K562 (cell line): ENCODE results near the gene OGFR. TPM values are rescaled to one million over a fixed set of nuclear protein-coding genes. Genes with fewer than 3 reads are reported as not detected.

Source experiments
- ATAC-seq: fragments of 200-7000 bp; cut with Tn5 transposase; 3 replicates; pipeline ENCODE4 v1.9.1; 2020; ENCODE audit warnings: moderate library complexity
- BruUV-seq: library from RNA; stranded (reverse); fragments of 400-500 nt; replicated peaks from 2 replicates; lab custom pipeline; 2021; lab: Mats Ljungman, UMichigan
- CTCF ChIA-PET: fragments of 300-600 bp; formaldehyde crosslinking; extraction: SDS; loops from one replicate; lab custom pipeline; 2021; ENCODE audit warnings: low intra/inter-chr PET ratio; lab: Yijun Ruan, JAX
- POLR2A ChIA-PET: fragments of 300-600, 350-650 bp; sonication (Branson Sonifier 250); formaldehyde crosslinking; extraction: SDS; loops from one replicate; lab custom pipeline; 2021; ENCODE audit warnings: antibody characterized with exemption, inconsistent platforms; lab: Yijun Ruan, JAX
- DNase-seq, 4 experiments: peaks; one replicate each; pipeline versions ENCODE4 v3.0.0 to v3.0.0-alpha.2; 2011 to 2018; ENCODE audit warnings: low spot score in 3 of 4, mixed read lengths in 3 of 4; ENCODE audit errors: extremely low read depth in 1 of 4
- FAIRE-seq: peaks from 2 replicates; lab custom pipeline; 2011; peaks lifted over from hg19 to GRCh38; lab: Jason Lieb, UNC
- H2AFZ ChIP-seq: 2 replicates; pipeline ENCODE4 v1.6.0; 2011; ENCODE audit warnings: low read depth, low read length, control low read depth, inconsistent platforms
- H3K27ac ChIP-seq: fragments of 200-600 bp; 3 replicates; pipeline ENCODE4 v1.8.0; 2011; ENCODE audit warnings: low read depth, mild to moderate bottlenecking, control low read depth, inconsistent platforms, low read length, moderate library complexity, mixed read lengths; ENCODE audit errors: extremely low read depth
- H3K27me3 ChIP-seq, 2 experiments: fragments of 300-600 bp in 1 of 2; 2 replicates in 1 of 2; 3 replicates in 1 of 2; pipeline versions ENCODE4 v1.6.0 to v1.8.0; 2011; ENCODE audit warnings: inconsistent platforms in 2 of 2, low read length in 2 of 2, mild to moderate bottlenecking in 1 of 2, mixed read lengths in 1 of 2, moderate library complexity in 1 of 2; ENCODE audit not compliant: control insufficient read depth in 2 of 2, insufficient read depth in 2 of 2
- H3K36me3 ChIP-seq: fragments of 300-600 bp; 3 replicates; pipeline ENCODE4 v1.8.0; 2011; ENCODE audit warnings: mild to moderate bottlenecking, low read length, inconsistent platforms; ENCODE audit not compliant: control insufficient read depth, insufficient read depth
- H3K4me1 ChIP-seq, 2 experiments: fragments of 200-600 bp in 1 of 2; replicated peaks in 1 of 2; 2 replicates in 1 of 2; 3 replicates in 1 of 2; pipeline versions ENCODE4 v1.5.1 to v1.8.0; 2011; ENCODE audit warnings: inconsistent platforms in 2 of 2, low read length in 2 of 2, mild to moderate bottlenecking in 1 of 2, mixed read lengths in 1 of 2, moderate library complexity in 1 of 2; ENCODE audit not compliant: control insufficient read depth in 2 of 2, insufficient read depth in 2 of 2
- H3K4me2 ChIP-seq: 2 replicates; pipeline ENCODE4 v1.6.1; 2011; ENCODE audit warnings: low read length, control low read depth, inconsistent platforms, mixed read lengths; ENCODE audit not compliant: insufficient read depth
- H3K4me3 ChIP-seq: fragments of 200-600 bp; sonication (generic), shearing (Covaris generic); 2 replicates; pipeline ENCODE4 v1.5.1; 2016; ENCODE audit warnings: control low read depth, inconsistent platforms
- H3K79me2 ChIP-seq: fragments of 200-600 bp; 3 replicates; pipeline ENCODE4 v1.8.0; 2011; ENCODE audit warnings: low read length, inconsistent platforms; ENCODE audit not compliant: control insufficient read depth, insufficient read depth
- H3K9ac ChIP-seq, 2 experiments: 2 replicates each; pipeline versions ENCODE4 v1.6.0 to v1.6.1; 2011; ENCODE audit warnings: low read depth in 2 of 2, low read length in 2 of 2, control low read depth in 1 of 2, inconsistent platforms in 1 of 2, mild to moderate bottlenecking in 1 of 2, mixed read lengths in 1 of 2; ENCODE audit not compliant: insufficient read depth in 1 of 2
- H3K9me1 ChIP-seq: one replicate; pipeline ENCODE4 v1.6.0; 2011; ENCODE audit warnings: inconsistent platforms, mild to moderate bottlenecking, low read length, moderate library complexity; ENCODE audit not compliant: control insufficient read depth, insufficient read depth
- H3K9me3 ChIP-seq: replicated peaks from 2 replicates; pipeline ENCODE4 v1.5.1; 2011; ENCODE audit warnings: low read depth, low read length, inconsistent platforms; ENCODE audit not compliant: control insufficient read depth, insufficient read depth
- H4K20me1 ChIP-seq: replicated peaks from 2 replicates; pipeline ENCODE4 v1.6.1; 2011; ENCODE audit warnings: low read length, inconsistent platforms, mixed read lengths; ENCODE audit not compliant: control insufficient read depth, insufficient read depth
- HNRNPK ChIP-seq: fragments of 200-400 bp; formaldehyde crosslinking; IDR thresholded peaks from one replicate; pipeline ENCODE4 v1.6.1; 2018; ENCODE audit warnings: mild to moderate bottlenecking, low read depth, low read length; ENCODE audit not compliant: poor library complexity, severe bottlenecking
- KLF10 ChIP-seq: fragments of 250-450 bp; sonication (Bioruptor Pico); IDR thresholded peaks from 2 replicates; pipeline ENCODE4 v1.6.1; 2021; ENCODE audit warnings: matching md5 sums
- LCOR ChIP-seq: sonication (generic); formaldehyde crosslinking; IDR thresholded peaks from 2 replicates; pipeline ENCODE4 v1.8.0; 2022; ENCODE audit warnings: mild to moderate bottlenecking, missing genetic modification reagents
- NR2F6 ChIP-seq: fragments of 450-650 bp; formaldehyde crosslinking; IDR thresholded peaks from 2 replicates; pipeline ENCODE4 v1.4.0; 2020; ENCODE audit warnings: mild to moderate bottlenecking
- RBFOX2 ChIP-seq: fragments of 200-400 bp; formaldehyde crosslinking; IDR thresholded peaks from 2 replicates; pipeline ENCODE4 v1.6.1; 2017; ENCODE audit warnings: low read depth, mild to moderate bottlenecking, low read length, moderate library complexity
- TCFL5 ChIP-seq: fragments of 250-450 bp; sonication (Bioruptor Pico); conservative IDR thresholded peaks from 2 replicates; pipeline ENCODE4 v1.6.1; 2021; ENCODE audit warnings: mild to moderate bottlenecking, moderate library complexity, matching md5 sums
- U2AF1 ChIP-seq: fragments of 200-400 bp; formaldehyde crosslinking; optimal IDR thresholded peaks from 2 replicates; pipeline ENCODE3; 2017; ENCODE audit warnings: mild to moderate bottlenecking, low read depth, low read length, moderate library complexity
- ZC3H11A ChIP-seq: IDR thresholded peaks from 2 replicates; pipeline ENCODE4 v1.6.1; 2012; ENCODE audit warnings: low read depth, low read length, improper control_type of control experiment
- ZFP1 ChIP-seq: fragments of 450-650 bp; formaldehyde crosslinking; IDR thresholded peaks from 2 replicates; pipeline ENCODE4 v1.4.0; 2020; ENCODE audit warnings: mild to moderate bottlenecking, mixed read lengths
- ZNF134 ChIP-seq: fragments of 250-450 bp; sonication (Bioruptor Pico); conservative IDR thresholded peaks from 2 replicates; pipeline ENCODE4 v1.4.0; 2020
- whole genome bisulfite sequencing: fragments of 100-300 bp; shearing (Covaris generic); methylation state at CpG from one replicate; pipeline ENCODE4 v1.1.6; 2016; ENCODE audit warnings: low coverage, mixed read lengths; ENCODE audit not compliant: insufficient coverage; ENCODE audit errors: missing lambda C conversion rate; 5-methylcytosine and 5-hydroxymethylcytosine counted together
- in situ Hi-C: fragments of 300-500 bp; cut with MboI; formaldehyde crosslinking; loops from 4 replicates; pipeline ENCODE4 v1.15.0; 2018; ENCODE audit warnings: inconsistent platforms, mixed read lengths
- intact Hi-C: fragments of 100-400 bp; cut with micrococcal nuclease; formaldehyde crosslinking; loops from 2 replicates; pipeline ENCODE4 v1.14.2; 2022
- polyA plus RNA-seq, 8 experiments: library from polyadenylated mRNA; depleted of rRNA in 4 of 8; stranded (reverse) in 5 of 8; unstranded in 3 of 8; fragments of >200 nt; fragmentation: Nextera tagmentation in 2 of 8; fragmentation: Illumina TruSeq in 1 of 8; extraction: Ambion mirVana in 2 of 8; extraction: Trizol in 1 of 8; gene quantifications; 2 replicates each; pipeline versions ENCODE4 v1.2.1 to v1.2.3, GENCODE V29; 2011 to 2014; ENCODE audit warnings: inconsistent platforms in 1 of 8, missing spikeins in 1 of 8
- total RNA-seq, 7 experiments: library from RNA; depleted of rRNA in 6 of 7; stranded (reverse); fragments of >200 nt in 6 of 7; fragmentation: Illumina TruSeq in 2 of 7; extraction: Trizol in 2 of 7; gene quantifications; 2 replicates each; pipeline versions ENCODE4 v1.2.1 to v1.2.3, GENCODE V29; 2011 to 2021; ENCODE audit warnings: low replicate concordance in 1 of 7
- TF ChIP-seq, protein P1 (sequence below), 3 experiments: IDR thresholded peaks in 2 of 3; conservative IDR thresholded peaks in 1 of 3; 2 replicates each; pipeline ENCODE4 v1.5.1; 2011 to 2012; ENCODE audit warnings: low read length in 3 of 3, mild to moderate bottlenecking in 3 of 3, control low read depth in 2 of 3, improper control_type of control experiment in 1 of 3, inconsistent platforms in 1 of 3, low read depth in 1 of 3, mixed read lengths in 1 of 3, moderate library complexity in 1 of 3; ENCODE audit not compliant: insufficient read depth in 2 of 3

Gene OGFR
- total and polyA plus RNA-seq, 9 of the 15 experiments (the other 6 are each of a cell fraction or from before 2014, with no cell fraction given) = 0.39 to 56.3 (median 17.5) TPM

DNA sequence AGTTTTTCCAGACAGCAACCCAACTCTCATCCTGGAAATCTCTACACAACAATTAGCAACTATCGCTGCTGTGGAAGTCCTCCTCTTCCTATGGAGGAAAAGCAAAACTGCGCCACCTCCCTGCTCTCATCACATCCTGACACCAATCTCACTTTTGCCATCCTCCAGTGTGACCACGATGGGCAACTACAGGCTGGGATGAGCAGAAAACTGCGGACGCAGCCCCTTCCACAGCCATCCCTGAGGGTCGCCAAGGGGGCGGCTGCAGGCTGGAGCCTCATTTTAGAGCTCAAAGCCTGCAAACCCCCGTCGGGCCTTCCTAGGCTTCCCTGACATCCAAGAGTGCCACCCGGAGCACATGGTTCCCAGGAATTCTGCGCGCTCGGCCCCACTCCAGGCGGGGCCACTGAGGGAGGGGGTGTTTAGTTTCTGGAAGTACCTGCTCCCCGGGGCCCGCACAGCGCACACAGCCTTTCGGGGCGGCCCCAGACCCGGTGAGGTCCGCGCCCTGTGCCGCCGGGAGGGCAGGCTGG is 55.8 kb downstream of the OGFR start:
- ATAC-seq (no peak), FAIRE-seq (peak; percentile 15), DNase-seq (peak in 1 of 4 experiments; percentile 25)
- Histone ChIP-seq H3K36me3 (peaks cover 29% of the 10 kb centered on the region), H3K9me1 (no peaks in the 10 kb centered on the region), H3K4me1 (peaks cover 13 to 33% of the 10 kb centered on the region in 2 experiments; a peak in 4 of 5 replicates), H3K27me3 (no peaks in the 10 kb centered on the region), H3K27ac (no peak overlapping the region), H3K4me3 (peak overlapping the region; percentile 49), H4K20me1 (0 out of 2 replicates have a peak, but pooled peaks cover 7% of the 10 kb centered on the region), H3K9me3 (no peaks in the 10 kb centered on the region), H3K4me2 (peak overlapping the region; percentile 73), H3K9ac (peak overlapping the region; percentile 35 to 95), H2AFZ (no peak overlapping the region), H3K79me2 (peaks cover 23% of the 10 kb centered on the region)
- BruUV-seq = no TSS peak
- 4% methylated on average over 20 of the region's 24 CpGs for WGBS
- intact Hi-C loops = no loop called here
- POLR2A ChIA-PET = interaction anchor here (0.6 kb wide), 1 partner anchor 38 kb away, joined by 3 read pairs; no protein-coding TSS in a partner anchor
- in situ Hi-C loops = no loop called here
- CTCF ChIA-PET = no interaction called here
- no peak for TF ChIP-seq NR2F6 (CRISPR knock-in tag)
- TF ChIP-seq HNRNPK = no peak
- no peak for TF ChIP-seq LCOR (CRISPR knock-in tag)
- TF ChIP-seq ZNF134 (CRISPR knock-in tag) = no peak
- no peak for TF ChIP-seq ZC3H11A
- TF ChIP-seq U2AF1 = no peak
- no peak for TF ChIP-seq ZFP1 (CRISPR knock-in tag)
- TF ChIP-seq KLF10 (CRISPR knock-in tag) = no peak
- TF ChIP-seq, protein P1, sequence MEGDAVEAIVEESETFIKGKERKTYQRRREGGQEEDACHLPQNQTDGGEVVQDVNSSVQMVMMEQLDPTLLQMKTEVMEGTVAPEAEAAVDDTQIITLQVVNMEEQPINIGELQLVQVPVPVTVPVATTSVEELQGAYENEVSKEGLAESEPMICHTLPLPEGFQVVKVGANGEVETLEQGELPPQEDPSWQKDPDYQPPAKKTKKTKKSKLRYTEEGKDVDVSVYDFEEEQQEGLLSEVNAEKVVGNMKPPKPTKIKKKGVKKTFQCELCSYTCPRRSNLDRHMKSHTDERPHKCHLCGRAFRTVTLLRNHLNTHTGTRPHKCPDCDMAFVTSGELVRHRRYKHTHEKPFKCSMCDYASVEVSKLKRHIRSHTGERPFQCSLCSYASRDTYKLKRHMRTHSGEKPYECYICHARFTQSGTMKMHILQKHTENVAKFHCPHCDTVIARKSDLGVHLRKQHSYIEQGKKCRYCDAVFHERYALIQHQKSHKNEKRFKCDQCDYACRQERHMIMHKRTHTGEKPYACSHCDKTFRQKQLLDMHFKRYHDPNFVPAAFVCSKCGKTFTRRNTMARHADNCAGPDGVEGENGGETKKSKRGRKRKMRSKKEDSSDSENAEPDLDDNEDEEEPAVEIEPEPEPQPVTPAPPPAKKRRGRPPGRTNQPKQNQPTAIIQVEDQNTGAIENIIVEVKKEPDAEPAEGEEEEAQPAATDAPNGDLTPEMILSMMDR (IDR thresholded peaks at IDR 0.05 in 2 of 3, conservative IDR thresholded peaks at IDR 0.05 in 1 of 3; ENCODE audit: insufficient read depth in 2 of 3, low read depth in 1 of 3, low read length in 3 of 3) = peak in 1 of 3 experiments; percentile 24; a peak in 2 of 6 replicates
- TF ChIP-seq TCFL5 = no peak
- peak; percentile 53; the same call in 1 of the 2 replicates for TF ChIP-seq RBFOX2
